Measurements from ENCODE around the gene GALNT17.

DNA sequence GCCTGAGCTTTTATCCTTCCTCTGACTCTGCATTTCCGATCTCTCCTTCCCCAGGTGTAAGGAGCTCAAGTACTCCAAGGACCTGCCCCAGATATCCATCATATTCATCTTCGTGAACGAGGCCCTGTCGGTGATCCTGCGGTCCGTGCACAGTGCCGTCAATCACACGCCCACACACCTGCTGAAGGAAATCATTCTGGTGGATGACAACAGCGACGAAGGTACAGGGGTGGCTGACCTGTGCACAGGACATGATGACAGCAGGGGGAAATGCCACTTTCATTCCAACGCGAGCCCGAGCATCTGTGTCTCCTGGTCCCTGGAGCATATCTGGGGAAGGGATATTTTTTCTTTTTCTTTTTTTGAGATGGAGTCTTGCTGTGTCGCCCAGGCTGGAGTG is 256.2 kb downstream of the GALNT17 start:
- TF ChIP-seq, protein P1, sequence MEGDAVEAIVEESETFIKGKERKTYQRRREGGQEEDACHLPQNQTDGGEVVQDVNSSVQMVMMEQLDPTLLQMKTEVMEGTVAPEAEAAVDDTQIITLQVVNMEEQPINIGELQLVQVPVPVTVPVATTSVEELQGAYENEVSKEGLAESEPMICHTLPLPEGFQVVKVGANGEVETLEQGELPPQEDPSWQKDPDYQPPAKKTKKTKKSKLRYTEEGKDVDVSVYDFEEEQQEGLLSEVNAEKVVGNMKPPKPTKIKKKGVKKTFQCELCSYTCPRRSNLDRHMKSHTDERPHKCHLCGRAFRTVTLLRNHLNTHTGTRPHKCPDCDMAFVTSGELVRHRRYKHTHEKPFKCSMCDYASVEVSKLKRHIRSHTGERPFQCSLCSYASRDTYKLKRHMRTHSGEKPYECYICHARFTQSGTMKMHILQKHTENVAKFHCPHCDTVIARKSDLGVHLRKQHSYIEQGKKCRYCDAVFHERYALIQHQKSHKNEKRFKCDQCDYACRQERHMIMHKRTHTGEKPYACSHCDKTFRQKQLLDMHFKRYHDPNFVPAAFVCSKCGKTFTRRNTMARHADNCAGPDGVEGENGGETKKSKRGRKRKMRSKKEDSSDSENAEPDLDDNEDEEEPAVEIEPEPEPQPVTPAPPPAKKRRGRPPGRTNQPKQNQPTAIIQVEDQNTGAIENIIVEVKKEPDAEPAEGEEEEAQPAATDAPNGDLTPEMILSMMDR (conservative IDR thresholded peaks at IDR 0.05; ENCODE audit: low read depth in 2 of 2): no peak
- TF ChIP-seq STAT1 (IDR thresholded peaks at IDR 0.05; ENCODE audit: unreplicated experiment): no peak
- no peak for TF ChIP-seq EZH2phosphoT487 (IDR thresholded peaks at IDR 0.05; ENCODE audit: unreplicated experiment)
- no peak for TF ChIP-seq EZH2 (IDR thresholded peaks at IDR 0.05; ENCODE audit: low read depth, unreplicated experiment)
- no peak for TF ChIP-seq CREB1 (CRISPR knock-in tag; IDR thresholded peaks at IDR 0.05; ENCODE audit: low read depth)
- no peak for TF ChIP-seq POLR2AphosphoS5 (IDR thresholded peaks at IDR 0.05; ENCODE audit: low read depth)
- no peak for TF ChIP-seq NANOG (IDR thresholded peaks at IDR 0.05; ENCODE audit: borderline replicate concordance)
- no peak for TF ChIP-seq JUNB (IDR thresholded peaks at IDR 0.05; ENCODE audit: unreplicated experiment)
- TF ChIP-seq, protein P2, sequence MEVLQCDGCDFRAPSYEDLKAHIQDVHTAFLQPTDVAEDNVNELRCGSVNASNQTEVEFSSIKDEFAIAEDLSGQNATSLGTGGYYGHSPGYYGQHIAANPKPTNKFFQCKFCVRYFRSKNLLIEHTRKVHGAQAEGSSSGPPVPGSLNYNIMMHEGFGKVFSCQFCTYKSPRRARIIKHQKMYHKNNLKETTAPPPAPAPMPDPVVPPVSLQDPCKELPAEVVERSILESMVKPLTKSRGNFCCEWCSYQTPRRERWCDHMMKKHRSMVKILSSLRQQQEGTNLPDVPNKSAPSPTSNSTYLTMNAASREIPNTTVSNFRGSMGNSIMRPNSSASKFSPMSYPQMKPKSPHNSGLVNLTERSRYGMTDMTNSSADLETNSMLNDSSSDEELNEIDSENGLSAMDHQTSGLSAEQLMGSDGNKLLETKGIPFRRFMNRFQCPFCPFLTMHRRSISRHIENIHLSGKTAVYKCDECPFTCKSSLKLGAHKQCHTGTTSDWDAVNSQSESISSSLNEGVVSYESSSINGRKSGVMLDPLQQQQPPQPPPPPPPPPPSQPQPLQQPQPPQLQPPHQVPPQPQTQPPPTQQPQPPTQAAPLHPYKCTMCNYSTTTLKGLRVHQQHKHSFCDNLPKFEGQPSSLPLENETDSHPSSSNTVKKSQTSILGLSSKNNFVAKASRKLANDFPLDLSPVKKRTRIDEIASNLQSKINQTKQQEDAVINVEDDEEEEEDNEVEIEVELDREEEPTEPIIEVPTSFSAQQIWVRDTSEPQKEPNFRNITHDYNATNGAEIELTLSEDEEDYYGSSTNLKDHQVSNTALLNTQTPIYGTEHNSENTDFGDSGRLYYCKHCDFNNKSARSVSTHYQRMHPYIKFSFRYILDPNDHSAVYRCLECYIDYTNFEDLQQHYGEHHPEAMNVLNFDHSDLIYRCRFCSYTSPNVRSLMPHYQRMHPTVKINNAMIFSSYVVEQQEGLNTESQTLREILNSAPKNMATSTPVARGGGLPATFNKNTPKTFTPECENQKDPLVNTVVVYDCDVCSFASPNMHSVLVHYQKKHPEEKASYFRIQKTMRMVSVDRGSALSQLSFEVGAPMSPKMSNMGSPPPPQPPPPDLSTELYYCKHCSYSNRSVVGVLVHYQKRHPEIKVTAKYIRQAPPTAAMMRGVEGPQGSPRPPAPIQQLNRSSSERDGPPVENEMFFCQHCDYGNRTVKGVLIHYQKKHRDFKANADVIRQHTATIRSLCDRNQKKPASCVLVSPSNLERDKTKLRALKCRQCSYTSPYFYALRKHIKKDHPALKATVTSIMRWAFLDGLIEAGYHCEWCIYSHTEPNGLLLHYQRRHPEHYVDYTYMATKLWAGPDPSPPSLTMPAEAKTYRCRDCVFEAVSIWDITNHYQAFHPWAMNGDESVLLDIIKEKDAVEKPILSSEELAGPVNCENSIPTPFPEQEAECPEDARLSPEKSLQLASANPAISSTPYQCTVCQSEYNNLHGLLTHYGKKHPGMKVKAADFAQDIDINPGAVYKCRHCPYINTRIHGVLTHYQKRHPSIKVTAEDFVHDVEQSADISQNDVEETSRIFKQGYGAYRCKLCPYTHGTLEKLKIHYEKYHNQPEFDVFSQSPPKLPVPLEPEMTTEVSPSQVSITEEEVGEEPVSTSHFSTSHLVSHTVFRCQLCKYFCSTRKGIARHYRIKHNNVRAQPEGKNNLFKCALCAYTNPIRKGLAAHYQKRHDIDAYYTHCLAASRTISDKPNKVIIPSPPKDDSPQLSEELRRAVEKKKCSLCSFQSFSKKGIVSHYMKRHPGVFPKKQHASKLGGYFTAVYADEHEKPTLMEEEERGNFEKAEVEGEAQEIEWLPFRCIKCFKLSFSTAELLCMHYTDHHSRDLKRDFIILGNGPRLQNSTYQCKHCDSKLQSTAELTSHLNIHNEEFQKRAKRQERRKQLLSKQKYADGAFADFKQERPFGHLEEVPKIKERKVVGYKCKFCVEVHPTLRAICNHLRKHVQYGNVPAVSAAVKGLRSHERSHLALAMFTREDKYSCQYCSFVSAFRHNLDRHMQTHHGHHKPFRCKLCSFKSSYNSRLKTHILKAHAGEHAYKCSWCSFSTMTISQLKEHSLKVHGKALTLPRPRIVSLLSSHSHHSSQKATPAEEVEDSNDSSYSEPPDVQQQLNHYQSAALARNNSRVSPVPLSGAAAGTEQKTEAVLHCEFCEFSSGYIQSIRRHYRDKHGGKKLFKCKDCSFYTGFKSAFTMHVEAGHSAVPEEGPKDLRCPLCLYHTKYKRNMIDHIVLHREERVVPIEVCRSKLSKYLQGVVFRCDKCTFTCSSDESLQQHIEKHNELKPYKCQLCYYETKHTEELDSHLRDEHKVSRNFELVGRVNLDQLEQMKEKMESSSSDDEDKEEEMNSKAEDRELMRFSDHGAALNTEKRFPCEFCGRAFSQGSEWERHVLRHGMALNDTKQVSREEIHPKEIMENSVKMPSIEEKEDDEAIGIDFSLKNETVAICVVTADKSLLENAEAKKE (CRISPR knock-in tag; IDR thresholded peaks at IDR 0.05): no peak
- TF ChIP-seq, protein P3, sequence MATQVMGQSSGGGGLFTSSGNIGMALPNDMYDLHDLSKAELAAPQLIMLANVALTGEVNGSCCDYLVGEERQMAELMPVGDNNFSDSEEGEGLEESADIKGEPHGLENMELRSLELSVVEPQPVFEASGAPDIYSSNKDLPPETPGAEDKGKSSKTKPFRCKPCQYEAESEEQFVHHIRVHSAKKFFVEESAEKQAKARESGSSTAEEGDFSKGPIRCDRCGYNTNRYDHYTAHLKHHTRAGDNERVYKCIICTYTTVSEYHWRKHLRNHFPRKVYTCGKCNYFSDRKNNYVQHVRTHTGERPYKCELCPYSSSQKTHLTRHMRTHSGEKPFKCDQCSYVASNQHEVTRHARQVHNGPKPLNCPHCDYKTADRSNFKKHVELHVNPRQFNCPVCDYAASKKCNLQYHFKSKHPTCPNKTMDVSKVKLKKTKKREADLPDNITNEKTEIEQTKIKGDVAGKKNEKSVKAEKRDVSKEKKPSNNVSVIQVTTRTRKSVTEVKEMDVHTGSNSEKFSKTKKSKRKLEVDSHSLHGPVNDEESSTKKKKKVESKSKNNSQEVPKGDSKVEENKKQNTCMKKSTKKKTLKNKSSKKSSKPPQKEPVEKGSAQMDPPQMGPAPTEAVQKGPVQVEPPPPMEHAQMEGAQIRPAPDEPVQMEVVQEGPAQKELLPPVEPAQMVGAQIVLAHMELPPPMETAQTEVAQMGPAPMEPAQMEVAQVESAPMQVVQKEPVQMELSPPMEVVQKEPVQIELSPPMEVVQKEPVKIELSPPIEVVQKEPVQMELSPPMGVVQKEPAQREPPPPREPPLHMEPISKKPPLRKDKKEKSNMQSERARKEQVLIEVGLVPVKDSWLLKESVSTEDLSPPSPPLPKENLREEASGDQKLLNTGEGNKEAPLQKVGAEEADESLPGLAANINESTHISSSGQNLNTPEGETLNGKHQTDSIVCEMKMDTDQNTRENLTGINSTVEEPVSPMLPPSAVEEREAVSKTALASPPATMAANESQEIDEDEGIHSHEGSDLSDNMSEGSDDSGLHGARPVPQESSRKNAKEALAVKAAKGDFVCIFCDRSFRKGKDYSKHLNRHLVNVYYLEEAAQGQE (IDR thresholded peaks at IDR 0.05; ENCODE audit: unreplicated experiment): no peak
- TF ChIP-seq ZNF114 (CRISPR knock-in tag; IDR thresholded peaks at IDR 0.05): no peak
- no peak for TF ChIP-seq ZNF331 (CRISPR knock-in tag; IDR thresholded peaks at IDR 0.05; ENCODE audit: low read depth)

All from GM23338 (cell line).